T-cell (primary cell): Measurements from ENCODE around the gene IDI2. TPM values are rescaled to one million over a fixed set of nuclear protein-coding genes. Genes with fewer than 3 reads are reported as not detected.
"Not testable (repeated sequence)": the region's sequence is repeated elsewhere in the genome, so short reads cannot be mapped to it uniquely, and the experiment has no call there.

ENCODE experiments used
- ATAC-seq, 4 experiments: fragments of 200-7000 bp in 3 of 4; fragments of 150-1000 bp in 1 of 4; cut with Tn5 transposase; replicated peaks in 1 of 4; 1 replicate in 3 of 4; 2 replicates in 1 of 4; pipeline ENCODE4 v1.10.0; 2021; ENCODE audit warnings: moderate library complexity in 3 of 4, mild to moderate bottlenecking in 2 of 4, moderate number of reproducible peaks in 1 of 4
- CTCF ChIA-PET, 2 donors: fragments of 300-600 bp; sonication (Branson Sonifier 250); formaldehyde crosslinking; loops; one replicate each; lab custom pipeline; 2022; ENCODE audit warnings: antibody characterized with exemption in 2 of 2; lab: Charles Lee
- POLR2A ChIA-PET, 2 donors: fragments of 300-600 bp; sonication (Branson Sonifier 250); formaldehyde crosslinking; loops; one replicate each; lab custom pipeline; 2022; ENCODE audit warnings: antibody characterized with exemption in 2 of 2; lab: Charles Lee
- DNase-seq, 35 experiments: peaks; one replicate each; pipeline versions ENCODE4 v3.0.0 to v3.0.0-alpha.2; 2013 to 2023
- H3K27ac ChIP-seq: one replicate; pipeline ENCODE4 v1.5.1; 2013; ENCODE audit warnings: low read length
- H3K27me3 ChIP-seq, 2 experiments: replicated peaks in 1 of 2; 1 replicate in 1 of 2; 2 replicates in 1 of 2; pipeline versions ENCODE4 v1.6.1 to v1.7.0; 2013; ENCODE audit warnings: low read length in 1 of 2, mixed read lengths in 1 of 2; ENCODE audit not compliant: control insufficient read depth in 2 of 2, insufficient read depth in 2 of 2; ENCODE audit errors: extremely low read depth in 1 of 2
- H3K36me3 ChIP-seq, 2 donors: 1 replicate in 1 of 2; 2 replicates in 1 of 2; pipeline versions ENCODE4 v1.6.1 to v1.7.0; 2013; ENCODE audit warnings: low read length in 1 of 2; ENCODE audit not compliant: control insufficient read depth in 2 of 2, insufficient read depth in 1 of 2; ENCODE audit errors: extremely low read depth in 1 of 2
- H3K4me1 ChIP-seq, 2 experiments: 1 replicate in 1 of 2; 2 replicates in 1 of 2; pipeline versions ENCODE4 v1.6.1 to v1.7.0; 2013; ENCODE audit warnings: low read length in 2 of 2, mixed read lengths in 1 of 2; ENCODE audit not compliant: insufficient read depth in 2 of 2, control insufficient read depth in 1 of 2; ENCODE audit errors: extremely low read depth in 1 of 2
- H3K4me3 ChIP-seq, 2 donors: 1 replicate in 1 of 2; 2 replicates in 1 of 2; pipeline versions ENCODE4 v1.5.1 to v1.7.0; 2013; ENCODE audit warnings: mild to moderate bottlenecking in 2 of 2, low read length in 1 of 2, moderate library complexity in 1 of 2; ENCODE audit not compliant: control insufficient read depth in 1 of 2; ENCODE audit errors: extremely low read depth in 1 of 2
- H3K9me3 ChIP-seq: 2 replicates; pipeline ENCODE4 v1.7.0; 2013
- H3K27ac Mint-ChIP-seq, 2 donors: one replicate each; pipeline ENCODE4 v1.8.0; 2020 to 2021; ENCODE audit warnings: mild to moderate bottlenecking in 2 of 2, mixed read lengths in 2 of 2
- H3K27me3 Mint-ChIP-seq, 2 donors: one replicate each; pipeline ENCODE4 v1.8.0; 2021 to 2022; ENCODE audit warnings: mixed read lengths in 2 of 2
- H3K36me3 Mint-ChIP-seq: one replicate; pipeline ENCODE4 v1.8.0; 2021; ENCODE audit warnings: mixed read lengths
- H3K4me1 Mint-ChIP-seq, 3 donors: one replicate each; pipeline ENCODE4 v1.8.0; 2020 to 2022; ENCODE audit warnings: mixed read lengths in 3 of 3, mild to moderate bottlenecking in 1 of 3
- H3K4me3 Mint-ChIP-seq, 3 donors: one replicate each; pipeline ENCODE4 v1.8.0; 2020 to 2022; ENCODE audit warnings: mild to moderate bottlenecking in 3 of 3, mixed read lengths in 3 of 3, moderate library complexity in 3 of 3
- H3K9me3 Mint-ChIP-seq, 3 donors: one replicate each; pipeline ENCODE4 v1.8.0; 2020 to 2022; ENCODE audit warnings: mixed read lengths in 3 of 3
- WGBS: methylation state at CpG from one replicate; pipeline ENCODE4 v1.1.5; 2013; ENCODE audit warnings: missing lambda C conversion rate; ENCODE audit not compliant: insufficient coverage; 5-methylcytosine and 5-hydroxymethylcytosine counted together
- total RNA-seq, 35 experiments: library from RNA in 6 of 35; stranded (reverse) in 6 of 35; fragments of 120-200 nt in 1 of 35; gene quantifications; one replicate each; pipeline versions ENCODE4 v1.2.1 to v1.2.4 and lab custom pipeline; 2013 to 2026

IDI2 gene
- total RNA-seq, 5 donors from 2014 or later (not counting 1 experiment from before 2014, with no cell fraction given), result not detected

- peak overlapping the region; percentile 79 for H3K27ac ChIP-seq
These were observed 19.3 kb upstream of the IDI2 start for GRCh38 chr10:1044964-1045363.

DNA sequence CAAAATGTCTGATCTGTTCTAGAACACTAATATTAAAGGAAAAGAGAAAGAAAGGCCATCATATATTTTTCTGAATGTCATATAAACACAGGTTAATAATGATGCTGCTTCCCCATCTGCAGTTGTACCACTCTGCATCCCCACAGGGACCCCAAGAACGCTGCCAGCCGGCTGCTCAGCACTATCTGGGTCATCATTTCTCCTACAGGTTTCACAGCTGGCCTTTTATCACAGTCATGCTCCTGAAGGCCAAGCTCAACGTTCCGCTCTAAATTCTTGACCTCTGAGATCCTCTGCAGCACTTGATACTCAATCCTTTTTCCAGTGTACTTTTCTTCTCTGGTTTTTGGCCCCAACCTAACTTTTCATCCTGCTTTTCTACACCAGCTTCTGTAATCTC is 18.5 kb upstream of the IDI2 start:
- Histone ChIP-seq H3K4me3 (peak overlapping the region in 1 of 2 donors; percentile 40), H3K9me3 (no peaks in the 10 kb centered on the region), H3K27ac (peak overlapping the region; percentile 79), H3K4me1 (peaks cover 27 to 29% of the 10 kb centered on the region in 2 experiments), H3K36me3 (peaks cover 0 to 33% of the 10 kb centered on the region in 2 donors), H3K27me3 (no peaks in the 10 kb centered on the region)
- Mint-ChIP-seq H3K9me3 (no peaks in the 10 kb centered on the region), H3K36me3 (peaks cover 19% of the 10 kb centered on the region), H3K27ac (peak overlapping the region; percentile 91 to 94), H3K27me3 (no peaks in the 10 kb centered on the region), H3K4me3 (peak overlapping the region; percentile 60 to 76 (median 76)), H3K4me1 (peaks cover 43 to 47% (median 44%) of the 10 kb centered on the region in 3 donors)
- DNase-seq (no peak), ATAC-seq (no peak)
- ChIA-PET POLR2A (interaction anchor here (0.6 to 1.9 kb wide), 2 partner anchors 9 to 18 kb away, joined by 6 read pairs; no protein-coding TSS in a partner anchor), CTCF (interaction anchor here in 1 of 2 donors (0.7 kb wide), 1 partner anchor 56 kb away, joined by 3 read pairs; the partner anchor contains the start of gene GTPBP4)
- 62% methylated on average over 4 of the region's 4 CpGs for WGBS

More at GRCh38 chr10:1044964-1045363, 19.3 kb upstream of the IDI2 start:
- Histone ChIP-seq H3K4me3 (no peak overlapping the region), H3K9me3 (no peaks in the 10 kb centered on the region), H3K27me3 (no peaks in the 10 kb centered on the region), H3K36me3 (peaks cover 0 to 28% of the 10 kb centered on the region in 2 donors), H3K4me1 (peaks cover 30 to 32% of the 10 kb centered on the region in 2 experiments)
- DNase-seq (no peak), ATAC-seq (no peak)
- WGBS, result 62% methylated on average over 4 of the region's 4 CpGs
- H3K27me3 Mint-ChIP-seq, result no peaks in the 10 kb centered on the region
- peaks cover 43 to 49% (median 44%) of the 10 kb centered on the region in 3 donors for H3K4me1 Mint-ChIP-seq
- H3K36me3 Mint-ChIP-seq, result peaks cover 19% of the 10 kb centered on the region
- peak overlapping the region in 2 of 3 donors; percentile 22 to 60 for H3K4me3 Mint-ChIP-seq
- CTCF ChIA-PET, result no interaction called here
- H3K9me3 Mint-ChIP-seq, result no peaks in the 10 kb centered on the region
- H3K27ac Mint-ChIP-seq, result peak overlapping the region; percentile 91 to 94
- POLR2A ChIA-PET, result interaction anchor here in 1 of 2 donors (0.6 to 1.9 kb wide), 4 partner anchors 8 to 108 kb away, joined by 3 to 6 read pairs (median 5); partner anchors contain the start of gene GTPBP4

GRCh38 chr10:1043532-1043995 is 17.9 kb upstream of the IDI2 start:
- Mint-ChIP-seq H3K4me3 (peak overlapping the region; percentile 60 to 76 (median 76)), H3K27ac (peak overlapping the region; percentile 91 to 94), H3K27me3 (no peaks in the 10 kb centered on the region), H3K9me3 (no peaks in the 10 kb centered on the region), H3K36me3 (peaks cover 19% of the 10 kb centered on the region), H3K4me1 (peaks cover 43 to 45% (median 44%) of the 10 kb centered on the region in 3 donors)
- CTCF ChIA-PET, result interaction anchor here in 1 of 2 donors (0.7 kb wide), 1 partner anchor 55 kb away, joined by 3 read pairs; the partner anchor contains the start of gene GTPBP4
- Histone ChIP-seq H3K27ac (peak overlapping the region; percentile 79), H3K9me3 (no peaks in the 10 kb centered on the region), H3K4me3 (peak overlapping the region; percentile 19 to 40), H3K36me3 (peaks cover 0 to 34% of the 10 kb centered on the region in 2 donors), H3K27me3 (no peaks in the 10 kb centered on the region), H3K4me1 (peaks cover 27 to 29% of the 10 kb centered on the region in 2 experiments)
- WGBS, result 34% methylated on average over 11 of the region's 12 CpGs
- ATAC-seq (peak; percentile 15 to 55 (median 42)), DNase-seq (peak in 5 of 35 experiments; percentile 6 to 56 (median 20))
- POLR2A ChIA-PET, result interaction anchor here in 1 of 2 donors (1.3 to 1.9 kb wide), 2 partner anchors 9 to 53 kb away, joined by 3 to 6 read pairs; no protein-coding TSS in a partner anchor

GRCh38 chr10:1041514-1041913 is 15.9 kb upstream of the IDI2 start:
- Mint-ChIP-seq H3K4me1 (peaks cover 32 to 34% (median 34%) of the 10 kb centered on the region in 3 donors), H3K27me3 (no peaks in the 10 kb centered on the region), H3K27ac (no peak overlapping the region)

GRCh38 chr10:1040133-1040532 is 14.5 kb upstream of the IDI2 start:
- Histone ChIP-seq H3K27ac (no peak overlapping the region), H3K4me3 (no peak overlapping the region), H3K36me3 (peaks cover 0 to 40% of the 10 kb centered on the region in 2 donors), H3K4me1 (peaks cover 10 to 18% of the 10 kb centered on the region in 2 experiments), H3K27me3 (no peaks in the 10 kb centered on the region), H3K9me3 (no peaks in the 10 kb centered on the region)
- H3K4me3 Mint-ChIP-seq, result no peak overlapping the region
- no peaks in the 10 kb centered on the region for H3K9me3 Mint-ChIP-seq
- ChIA-PET CTCF (no interaction called here), POLR2A (no interaction called here)
- DNase-seq, result no peak
- WGBS, result 100% methylated on average over 1 of the region's 3 CpGs
- H3K27ac Mint-ChIP-seq, result peak overlapping the region in 1 of 2 donors; percentile 50
- peaks cover 22 to 26% (median 25%) of the 10 kb centered on the region in 3 donors for H3K4me1 Mint-ChIP-seq
- H3K36me3 Mint-ChIP-seq, result peaks cover 27% of the 10 kb centered on the region
- H3K27me3 Mint-ChIP-seq, result no peaks in the 10 kb centered on the region
- ATAC-seq, result no peak

More at GRCh38 chr10:1041514-1041913, 15.9 kb upstream of the IDI2 start:
- ChIA-PET CTCF (interaction anchor here in 1 of 2 donors (0.7 kb wide), 1 partner anchor 60 kb away, joined by 3 read pairs; no protein-coding TSS in a partner anchor), POLR2A (interaction anchor here (0.6 to 0.7 kb wide), 3 partner anchors 32 to 41 kb away, joined by 3 to 9 read pairs (median 4); no protein-coding TSS in a partner anchor)
- Histone ChIP-seq H3K36me3 (peaks cover 0 to 43% of the 10 kb centered on the region in 2 donors), H3K27me3 (no peaks in the 10 kb centered on the region), H3K27ac (no peak overlapping the region), H3K4me3 (no peak overlapping the region), H3K4me1 (peaks cover 18 to 25% of the 10 kb centered on the region in 2 experiments), H3K9me3 (no peaks in the 10 kb centered on the region)
- no peak overlapping the region for H3K4me3 Mint-ChIP-seq
- DNase-seq (no peak), ATAC-seq (no peak)
- H3K9me3 Mint-ChIP-seq, result no peaks in the 10 kb centered on the region
- peaks cover 24% of the 10 kb centered on the region for H3K36me3 Mint-ChIP-seq
- 100% methylated on average over 3 of the region's 9 CpGs for WGBS

- H3K27me3 ChIP-seq, H3K4me3 ChIP-seq, H3K9me3 ChIP-seq, H3K4me1 ChIP-seq, POLR2A ChIA-PET, H3K9me3 Mint-ChIP-seq, H3K27ac Mint-ChIP-seq, ATAC-seq, H3K27me3 Mint-ChIP-seq, DNase-seq, H3K27ac ChIP-seq, H3K4me3 Mint-ChIP-seq, CTCF ChIA-PET: not testable (repeated sequence)
- Mint-ChIP-seq H3K36me3 (peaks cover 24% of the 10 kb centered on the region), H3K4me1 (peaks cover 9 to 12% (median 12%) of the 10 kb centered on the region in 3 donors)
- no CpG with 5 or more reads among the region's 20 CpGs for WGBS
- peaks cover 0 to 40% of the 10 kb centered on the region in 2 donors for H3K36me3 ChIP-seq
These were observed 13.1 kb upstream of the IDI2 start for GRCh38 chr10:1038769-1039168.
